Neuronal stem cell (in vitro differentiated cells): Measurements from ENCODE around the gene S100A13.
"Not testable (repeated sequence)": the region's sequence is repeated elsewhere in the genome, so short reads cannot be mapped to it uniquely, and the experiment has no call there.

Experiments used
- DNase-seq: peaks from one replicate; pipeline ENCODE4 v3.0.0-alpha.2; 2013; ENCODE audit warnings: low spot score
- H2AFZ ChIP-seq: one replicate; pipeline ENCODE4 v1.6.1; 2013; ENCODE audit warnings: mild to moderate bottlenecking, low read length, inconsistent platforms
- H2AK5ac ChIP-seq: 2 replicates; pipeline ENCODE4 v1.6.1; 2013; ENCODE audit warnings: low read depth, mild to moderate bottlenecking, inconsistent platforms, low read length, moderate library complexity, mixed read lengths
- H2BK120ac ChIP-seq: 2 replicates; pipeline ENCODE4 v1.6.1; 2013; ENCODE audit warnings: low read depth, mild to moderate bottlenecking, inconsistent platforms, low read length, moderate library complexity, mixed read lengths
- H2BK12ac ChIP-seq: one replicate; pipeline ENCODE4 v1.6.1; 2013; ENCODE audit warnings: low read length, inconsistent platforms
- H2BK15ac ChIP-seq: 2 replicates; pipeline ENCODE4 v1.6.1; 2013; ENCODE audit warnings: mild to moderate bottlenecking, low read length, inconsistent platforms, mixed read lengths
- H2BK5ac ChIP-seq: one replicate; pipeline ENCODE4 v1.6.1; 2013; ENCODE audit warnings: inconsistent platforms, mild to moderate bottlenecking, low read length, moderate library complexity
- H3K14ac ChIP-seq: one replicate; pipeline ENCODE4 v1.6.1; 2013; ENCODE audit warnings: low read length, inconsistent platforms
- H3K18ac ChIP-seq: 2 replicates; pipeline ENCODE4 v1.6.1; 2013; ENCODE audit warnings: low read length, inconsistent platforms
- H3K23ac ChIP-seq: 2 replicates; pipeline ENCODE4 v1.6.1; 2013; ENCODE audit warnings: low read depth, mild to moderate bottlenecking, mixed read lengths, low read length, inconsistent platforms; ENCODE audit not compliant: poor library complexity
- H3K27ac ChIP-seq: replicated peaks from 3 replicates; pipeline ENCODE4 v1.5.1; 2013; ENCODE audit warnings: low read length, inconsistent platforms
- H3K27me3 ChIP-seq, 3 experiments: 2 replicates each; pipeline ENCODE4 v1.6.1; 2013; ENCODE audit warnings: low read length in 3 of 3, mild to moderate bottlenecking in 2 of 3, inconsistent platforms in 1 of 3, low read depth in 1 of 3, mixed read lengths in 1 of 3, moderate library complexity in 1 of 3; ENCODE audit not compliant: control insufficient read depth in 3 of 3, insufficient read depth in 3 of 3
- H3K36me3 ChIP-seq, 2 donors: replicated peaks in 1 of 2; 2 replicates each; pipeline ENCODE4 v1.6.1; 2013; ENCODE audit warnings: low read length in 2 of 2; ENCODE audit not compliant: control insufficient read depth in 2 of 2, insufficient read depth in 2 of 2
- H3K4ac ChIP-seq: 2 replicates; pipeline ENCODE4 v1.6.1; 2013; ENCODE audit warnings: inconsistent platforms, mild to moderate bottlenecking, low read length, moderate library complexity
- H3K4me1 ChIP-seq, 2 donors: 1 replicate in 1 of 2; 2 replicates in 1 of 2; pipeline ENCODE4 v1.6.1; 2013; ENCODE audit warnings: low read length in 2 of 2, low read depth in 1 of 2; ENCODE audit not compliant: control insufficient read depth in 2 of 2, insufficient read depth in 1 of 2
- H3K4me2 ChIP-seq: one replicate; pipeline ENCODE4 v1.6.1; 2013; ENCODE audit warnings: mild to moderate bottlenecking, low read length, inconsistent platforms; ENCODE audit not compliant: insufficient read depth, poor library complexity, severe bottlenecking
- H3K4me3 ChIP-seq, 2 donors: 2 replicates each; pipeline ENCODE4 v1.5.1; 2013; ENCODE audit warnings: low read length in 2 of 2, mild to moderate bottlenecking in 2 of 2, inconsistent platforms in 1 of 2, moderate library complexity in 1 of 2
- H3K79me1 ChIP-seq: one replicate; pipeline ENCODE4 v1.6.1; 2013; ENCODE audit warnings: low read depth, mild to moderate bottlenecking, inconsistent platforms, low read length, moderate library complexity
- H3K9ac ChIP-seq: one replicate; pipeline ENCODE4 v1.6.1; 2013; ENCODE audit warnings: mild to moderate bottlenecking, low read depth, low read length, inconsistent platforms; ENCODE audit not compliant: poor library complexity
- H3K9me3 ChIP-seq, 2 donors: replicated peaks in 1 of 2; 2 replicates each; pipeline versions ENCODE3 to v1.6.1; 2013; ENCODE audit warnings: low read length in 2 of 2, mild to moderate bottlenecking in 2 of 2, inconsistent platforms in 1 of 2, low read depth in 1 of 2, mixed read lengths in 1 of 2, moderate library complexity in 1 of 2; ENCODE audit not compliant: control insufficient read depth in 2 of 2, insufficient read depth in 1 of 2
- H4K8ac ChIP-seq: one replicate; pipeline ENCODE4 v1.6.1; 2013; ENCODE audit warnings: low read depth, mild to moderate bottlenecking, inconsistent platforms, low read length, moderate library complexity
- H4K91ac ChIP-seq: one replicate; pipeline ENCODE4 v1.6.1; 2013; ENCODE audit warnings: low read length, low read depth, mild to moderate bottlenecking, inconsistent platforms; ENCODE audit not compliant: poor library complexity
- WGBS, 2 donors: extraction: QIAGEN DNeasy Blood & Tissue Kit; methylation state at CpG; one replicate each; pipeline ENCODE4 v1.1.7; 2013; ENCODE audit warnings: missing lambda C conversion rate in 2 of 2, mixed read lengths in 1 of 2; ENCODE audit not compliant: insufficient read length in 2 of 2, insufficient replicate concordance in 1 of 2; ENCODE audit errors: extremely low coverage in 2 of 2; 5-methylcytosine and 5-hydroxymethylcytosine counted together

S100A13 gene

GRCh38 chr1:153588033-153588432, 39.3 kb downstream of the S100A13 start:
- H2BK12ac ChIP-seq, H3K27ac ChIP-seq, H3K4me3 ChIP-seq, H2BK120ac ChIP-seq, H2BK15ac ChIP-seq, H2BK5ac ChIP-seq, H4K8ac ChIP-seq, H3K36me3 ChIP-seq, H3K23ac ChIP-seq, H3K9ac ChIP-seq, H2AFZ ChIP-seq, H3K18ac ChIP-seq, H3K9me3 ChIP-seq, H2AK5ac ChIP-seq, H3K14ac ChIP-seq, H3K79me1 ChIP-seq, H3K4me2 ChIP-seq, H3K4ac ChIP-seq, H4K91ac ChIP-seq, DNase-seq, H3K27me3 ChIP-seq: not testable (repeated sequence)
- WGBS, 2 donors, result no CpG with 5 or more reads among the region's 10 CpGs
- H3K4me1 ChIP-seq, result peaks cover 3 to 12% of the 10 kb centered on the region in 2 donors

GRCh38 chr1:153587314-153587713, 40.0 kb downstream of the S100A13 start:
- Histone ChIP-seq H3K4me2 (no peak overlapping the region), H2BK15ac (no peak overlapping the region), H3K18ac (peak overlapping the region; percentile 48), H2BK12ac (no peak overlapping the region), H3K23ac (no peak overlapping the region), H3K36me3 (no peaks in the 10 kb centered on the region), H2BK5ac (no peak overlapping the region), H2AK5ac (no peak overlapping the region), H4K91ac (no peak overlapping the region), H4K8ac (no peak overlapping the region), H3K4me1 (peaks cover 3 to 5% of the 10 kb centered on the region in 2 donors), H3K27ac (no peak overlapping the region), H3K27me3 (no peaks in the 10 kb centered on the region), H3K4ac (no peak overlapping the region), H3K9ac (no peak overlapping the region), H3K79me1 (no peaks in the 10 kb centered on the region), H2AFZ (no peak overlapping the region), H3K4me3 (no peak overlapping the region), H3K14ac (no peak overlapping the region), H3K9me3 (no peaks in the 10 kb centered on the region), H2BK120ac (no peak overlapping the region)
- no peak for DNase-seq
- WGBS, 2 donors, result no CpG with 5 or more reads among the region's 5 CpGs

GRCh38 chr1:153586347-153586746, 41.0 kb downstream of the S100A13 start:
- no peaks in the 10 kb centered on the region for H3K9me3 ChIP-seq
- H2AFZ ChIP-seq, result peak overlapping the region; percentile 75
- peaks cover 3 to 4% of the 10 kb centered on the region in 2 donors for H3K4me1 ChIP-seq
- no peaks in the 10 kb centered on the region for H3K79me1 ChIP-seq
- H2BK12ac ChIP-seq, result no peak overlapping the region
- no peak overlapping the region for H3K27ac ChIP-seq
- H3K14ac ChIP-seq, result no peak overlapping the region
- no peak overlapping the region for H2BK120ac ChIP-seq
- H2BK5ac ChIP-seq, result no peak overlapping the region
- no peak overlapping the region for H4K91ac ChIP-seq
- H2AK5ac ChIP-seq, result no peak overlapping the region
- no peak overlapping the region for H4K8ac ChIP-seq
- H2BK15ac ChIP-seq, result no peak overlapping the region
- H3K18ac ChIP-seq, result no peak overlapping the region
- no peaks in the 10 kb centered on the region for H3K36me3 ChIP-seq
- WGBS, 2 donors, result no CpG with 5 or more reads among the region's 1 CpG
- H3K4me2 ChIP-seq, result no peak overlapping the region
- no peak for DNase-seq
- H3K4me3 ChIP-seq, result no peak overlapping the region
- no peaks in the 10 kb centered on the region for H3K27me3 ChIP-seq
- H3K9ac ChIP-seq, result no peak overlapping the region
- no peak overlapping the region for H3K4ac ChIP-seq
- no peak overlapping the region for H3K23ac ChIP-seq

GRCh38 chr1:153585006-153585405, 42.3 kb downstream of the S100A13 start:
- H4K8ac ChIP-seq, result no peak overlapping the region
- no peaks in the 10 kb centered on the region for H3K9me3 ChIP-seq
- no peaks in the 10 kb centered on the region for H3K36me3 ChIP-seq
- no peak overlapping the region for H3K4ac ChIP-seq
- no peak overlapping the region for H2BK120ac ChIP-seq
- H2BK12ac ChIP-seq, result no peak overlapping the region
- no peak overlapping the region for H4K91ac ChIP-seq
- H3K23ac ChIP-seq, result no peak overlapping the region
- no peaks in the 10 kb centered on the region for H3K79me1 ChIP-seq
- no peak overlapping the region for H3K9ac ChIP-seq
- no peak overlapping the region for H2AK5ac ChIP-seq
- WGBS, 2 donors, result no CpG with 5 or more reads among the region's 1 CpG
- peaks cover 3 to 4% of the 10 kb centered on the region in 2 donors for H3K4me1 ChIP-seq
- no peak overlapping the region for H3K27ac ChIP-seq
- H3K14ac ChIP-seq, result no peak overlapping the region
- no peak overlapping the region for H3K18ac ChIP-seq
- no peak overlapping the region for H2BK5ac ChIP-seq
- H3K27me3 ChIP-seq, result no peaks in the 10 kb centered on the region
- H3K4me3 ChIP-seq, result no peak overlapping the region
- no peak overlapping the region for H2AFZ ChIP-seq
- no peak for DNase-seq
- H2BK15ac ChIP-seq, result no peak overlapping the region
- no peak overlapping the region for H3K4me2 ChIP-seq
